Lower leg skin (tissue), 4 donors: ENCODE results near the gene TMSB10. TPM values are rescaled to one million over a fixed set of nuclear protein-coding genes. Genes with fewer than 3 reads are reported as not detected.

Experiments used
- DNase-seq, 2 donors: peaks; one replicate each; pipeline ENCODE4 v3.0.0-alpha.2; 2019; ENCODE audit warnings: low spot score in 2 of 2
- H3K4me3 ChIP-seq: fragments of 200-600 bp; sonication (generic); 2 replicates; pipeline ENCODE4 v1.5.1; 2017; ENCODE audit warnings: mild to moderate bottlenecking, low read depth; ENCODE audit not compliant: poor library complexity, severe bottlenecking
- CTCF ChIP-seq, 3 donors: fragments of 450-650 bp; IDR thresholded peaks; one replicate each; pipeline ENCODE4 v1.5.1; 2016; ENCODE audit warnings: antibody characterized with exemption in 3 of 3, mild to moderate bottlenecking in 3 of 3, moderate library complexity in 2 of 3
- POLR2A ChIP-seq, 2 donors: fragments of 450-650 bp; IDR thresholded peaks; one replicate each; pipeline ENCODE4 v1.6.1; 2016 to 2017; ENCODE audit warnings: antibody characterized with exemption in 2 of 2, mild to moderate bottlenecking in 1 of 2, moderate library complexity in 1 of 2
- WGBS, 2 donors: methylation state at CpG; one replicate each; pipeline ENCODE4 v1.1.5; 2018; 5-methylcytosine and 5-hydroxymethylcytosine counted together
- intact Hi-C: fragments of 100-400 bp; cut with DNase I; formaldehyde crosslinking; loops from one replicate; pipeline ENCODE4 v1.15.0; 2023; ENCODE audit warnings: low total_unique reads
- total RNA-seq, 4 donors: library from RNA; depleted of rRNA; stranded (reverse); fragments of >200 nt; gene quantifications; one replicate each; pipeline ENCODE4 v1.1.0, GENCODE V29; 2016

The TMSB10 gene
- total RNA-seq, 4 donors from 2014 or later, result 774 to 1,415 (median 1,103) TPM

- no peak overlapping the region for H3K4me3 ChIP-seq
- 6 to 10% methylated on average over 31 to 34 of the region's 34 CpGs for WGBS, 2 donors
- DNase-seq, result peak; percentile 94 to 100
- TF ChIP-seq POLR2A (IDR thresholded peaks at IDR 0.05) (no peak), CTCF (IDR thresholded peaks at IDR 0.05) (peak in 1 of 3 donors; percentile 98)
- intact Hi-C loops, result loop anchor here (5.0 kb wide), 1 partner anchor 356 kb away; no protein-coding TSS in a partner anchor
Measured at GRCh38 chr2:84925724-84926376, 20.4 kb downstream of the TMSB10 start.

- intact Hi-C loops, result loop anchor here (5.0 kb wide), 1 partner anchor 355 kb away; no protein-coding TSS in a partner anchor
- WGBS, 2 donors, result 45 to 50% methylated on average over 3 of the region's 3 CpGs
- no peak for DNase-seq
- TF ChIP-seq POLR2A (IDR thresholded peaks at IDR 0.05) (no peak), CTCF (IDR thresholded peaks at IDR 0.05) (no peak)
- no peak overlapping the region for H3K4me3 ChIP-seq
Measured at GRCh38 chr2:84927275-84927627, 21.8 kb downstream of the TMSB10 start.

- H3K4me3 ChIP-seq, result no peak overlapping the region
- no peak for TF ChIP-seq CTCF (IDR thresholded peaks at IDR 0.05)
- TF ChIP-seq POLR2A (IDR thresholded peaks at IDR 0.05), result no peak
- DNase-seq, result no peak
- 73 to 83% methylated on average over 1 of the region's 1 CpG for WGBS, 2 donors
- intact Hi-C loops, result no loop called here
Measured at GRCh38 chr2:84931384-84931821, 25.9 kb downstream of the TMSB10 start.

- TF ChIP-seq CTCF (IDR thresholded peaks at IDR 0.05), result no peak
- WGBS, 2 donors, result 73% methylated on average over 5 of the region's 5 CpGs
- H3K4me3 ChIP-seq, result no peak overlapping the region
- no peak for DNase-seq
- intact Hi-C loops, result no loop called here
Measured at GRCh38 chr2:84938194-84938879, 32.9 kb downstream of the TMSB10 start.

GRCh38 chr2:84939426-84940087 lies 34.1 kb downstream of the TMSB10 start:
- TF ChIP-seq POLR2A (IDR thresholded peaks at IDR 0.05), result no peak
- H3K4me3 ChIP-seq, result no peak overlapping the region
- intact Hi-C loops, result no loop called here
- WGBS, 2 donors, result 66 to 74% methylated on average over 9 of the region's 9 CpGs
- no peak for DNase-seq

- intact Hi-C loops, result no loop called here
- DNase-seq, result no peak
- no peak overlapping the region for H3K4me3 ChIP-seq
- TF ChIP-seq CTCF (IDR thresholded peaks at IDR 0.05) (no peak), POLR2A (IDR thresholded peaks at IDR 0.05) (no peak)
- WGBS, 2 donors, result 83 to 85% methylated on average over 3 of the region's 3 CpGs
Measured at GRCh38 chr2:84940088-84940470, 34.6 kb downstream of the TMSB10 start.
